CD14-positive monocyte (primary cell): ENCODE measurements around the gene SLC10A7. TPM values are rescaled to one million over a fixed set of nuclear protein-coding genes. Genes with fewer than 3 reads are reported as not detected.

Experiments used
- DNase-seq, 3 donors: peaks; one replicate each; pipeline ENCODE4 v3.0.0-alpha.2; 2011 to 2022
- H2AFZ ChIP-seq: 2 replicates; pipeline ENCODE4 v1.6.0; 2012; ENCODE audit warnings: mild to moderate bottlenecking, low read depth, low read length, inconsistent platforms; ENCODE audit not compliant: insufficient read depth, poor library complexity, severe bottlenecking
- H3K27ac ChIP-seq, 2 donors: 1 replicate in 1 of 2; 2 replicates in 1 of 2; pipeline ENCODE4 v1.5.1; 2012 to 2013; ENCODE audit warnings: low read length in 2 of 2, control low read depth in 1 of 2, inconsistent platforms in 1 of 2, low read depth in 1 of 2, mild to moderate bottlenecking in 1 of 2
- H3K27me3 ChIP-seq, 2 donors: one replicate each; pipeline versions ENCODE4 v1.6.0 to v1.6.1; 2011 to 2013; ENCODE audit warnings: low read length in 2 of 2; ENCODE audit not compliant: control insufficient read depth in 2 of 2, insufficient read depth in 2 of 2
- H3K36me3 ChIP-seq, 2 donors: replicated peaks in 1 of 2; 1 replicate in 1 of 2; 2 replicates in 1 of 2; pipeline versions ENCODE4 v1.5.1 to v1.6.1; 2012 to 2013; ENCODE audit warnings: low read length in 2 of 2, control low read depth in 1 of 2, inconsistent platforms in 1 of 2, mild to moderate bottlenecking in 1 of 2; ENCODE audit not compliant: insufficient read depth in 2 of 2, control insufficient read depth in 1 of 2
- H3K4me1 ChIP-seq, 2 donors: 1 replicate in 1 of 2; 2 replicates in 1 of 2; pipeline versions ENCODE4 v1.5.1 to v1.6.1; 2012 to 2013; ENCODE audit warnings: low read length in 2 of 2, control low read depth in 1 of 2, inconsistent platforms in 1 of 2, mild to moderate bottlenecking in 1 of 2, moderate library complexity in 1 of 2; ENCODE audit not compliant: insufficient read depth in 2 of 2, control insufficient read depth in 1 of 2
- H3K4me2 ChIP-seq: replicated peaks from 2 replicates; pipeline ENCODE3; 2012; ENCODE audit warnings: low read length, moderate library complexity, mild to moderate bottlenecking; ENCODE audit not compliant: poor library complexity, severe bottlenecking; ENCODE audit errors: extremely low read depth
- H3K4me3 ChIP-seq, 3 experiments: fragments of 200-600 bp in 1 of 3; sonication (generic) in 1 of 3; replicated peaks in 1 of 3; 1 replicate in 2 of 3; 2 replicates in 1 of 3; pipeline ENCODE4 v1.5.1; 2011 to 2013; ENCODE audit warnings: low read length in 3 of 3, mild to moderate bottlenecking in 3 of 3, control low read depth in 2 of 3, low read depth in 2 of 3, inconsistent platforms in 1 of 3, moderate library complexity in 1 of 3
- H3K79me2 ChIP-seq: 2 replicates; pipeline ENCODE4 v1.6.0; 2012; ENCODE audit warnings: mild to moderate bottlenecking, control low read depth, inconsistent platforms, low read length, moderate library complexity; ENCODE audit not compliant: insufficient read depth
- H3K9ac ChIP-seq: 2 replicates; pipeline ENCODE4 v1.6.0; 2017; ENCODE audit warnings: low read length, mild to moderate bottlenecking; ENCODE audit not compliant: insufficient read depth, poor library complexity, severe bottlenecking
- H3K9me3 ChIP-seq, 2 donors: replicated peaks in 1 of 2; 1 replicate in 1 of 2; 2 replicates in 1 of 2; pipeline versions ENCODE4 v1.5.1 to v1.6.1; 2012 to 2013; ENCODE audit warnings: low read length in 2 of 2, control low read depth in 1 of 2; ENCODE audit not compliant: control insufficient read depth in 1 of 2, insufficient read depth in 1 of 2
- H4K20me1 ChIP-seq: 2 replicates; pipeline ENCODE4 v1.6.0; 2012; ENCODE audit warnings: mild to moderate bottlenecking, low read length, control low read depth, moderate library complexity; ENCODE audit not compliant: insufficient read depth
- H3K27ac Mint-ChIP-seq, 7 donors: one replicate each; pipeline ENCODE4 v1.8.0; 2020; ENCODE audit warnings: mild to moderate bottlenecking in 7 of 7, mixed read lengths in 7 of 7, moderate library complexity in 6 of 7, inconsistent platforms in 2 of 7
- H3K27me3 Mint-ChIP-seq, 3 donors: one replicate each; pipeline ENCODE4 v1.8.0; 2021 to 2022; ENCODE audit warnings: low read depth in 3 of 3, mild to moderate bottlenecking in 3 of 3, mixed read lengths in 3 of 3, moderate library complexity in 3 of 3, inconsistent platforms in 1 of 3
- H3K36me3 Mint-ChIP-seq, 2 donors: one replicate each; pipeline ENCODE4 v1.8.0; 2020; ENCODE audit warnings: mixed read lengths in 2 of 2, inconsistent platforms in 1 of 2, mild to moderate bottlenecking in 1 of 2
- H3K4me1 Mint-ChIP-seq: one replicate; pipeline ENCODE4 v1.8.0; 2020; ENCODE audit warnings: mild to moderate bottlenecking, mixed read lengths
- H3K4me3 Mint-ChIP-seq, 2 donors: one replicate each; pipeline ENCODE4 v1.8.0; 2020; ENCODE audit warnings: mild to moderate bottlenecking in 2 of 2, mixed read lengths in 2 of 2, moderate library complexity in 1 of 2
- H3K9me3 Mint-ChIP-seq, 7 donors: one replicate each; pipeline ENCODE4 v1.8.0; 2020 to 2022; ENCODE audit warnings: mixed read lengths in 7 of 7, mild to moderate bottlenecking in 6 of 7, moderate library complexity in 6 of 7, inconsistent platforms in 2 of 7
- WGBS: methylation state at CpG from one replicate; pipeline ENCODE4 v1.1.5; 2013; ENCODE audit warnings: missing lambda C conversion rate; ENCODE audit not compliant: insufficient coverage; 5-methylcytosine and 5-hydroxymethylcytosine counted together
- intact Hi-C, 2 donors: fragments of 100-400 bp; cut with micrococcal nuclease; formaldehyde crosslinking; loops; one replicate each; pipeline versions ENCODE4 v1.15.0 to v1.15.1; 2023
- polyA plus RNA-seq, 3 donors: library from polyadenylated mRNA; depleted of rRNA in 1 of 3; unstranded in 2 of 3; stranded (reverse) in 1 of 3; fragments of 300-500 nt in 2 of 3; fragments of >200 nt in 1 of 3; fragmentation: Illumina TruSeq in 2 of 3; gene quantifications; 1 replicate in 2 of 3; 2 replicates in 1 of 3; pipeline ENCODE4 v1.2.3, GENCODE V29; 2012 to 2021
- TF ChIP-seq, protein P1 (sequence below): fragments of 200-600 bp; IDR thresholded peaks from one replicate; pipeline ENCODE4 v1.8.0; 2022; ENCODE audit warnings: antibody characterized with exemption, mild to moderate bottlenecking

The SLC10A7 gene
- polyA plus RNA-seq, 3 donors: 6.6 to 8.3 (median 6.8) TPM

DNA sequence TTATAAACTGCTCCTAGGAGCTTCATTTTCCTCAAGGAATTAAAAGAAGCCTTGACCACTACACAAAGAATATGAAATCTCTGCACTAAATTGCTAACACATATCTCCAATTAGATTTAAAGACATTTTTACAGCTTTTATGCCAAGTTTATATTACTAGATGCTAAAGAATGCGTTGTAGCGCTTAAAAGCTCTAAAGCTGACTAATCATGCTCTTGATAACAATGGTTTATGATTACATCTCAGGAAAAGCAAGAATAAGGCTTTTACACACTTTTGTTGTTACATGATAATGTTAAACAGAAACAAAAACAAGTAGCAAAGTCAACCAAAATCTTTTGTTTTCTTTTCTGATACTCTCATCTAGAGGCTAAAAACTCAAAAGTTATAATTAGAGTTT lies 44.7 kb downstream of the SLC10A7 start:
- H3K27ac Mint-ChIP-seq: no peak overlapping the region
- Histone ChIP-seq H3K9me3 (peaks cover 6 to 13% of the 10 kb centered on the region in 2 donors), H3K4me1 (no peaks in the 10 kb centered on the region), H3K4me2 (no peak overlapping the region), H3K4me3 (no peak overlapping the region), H4K20me1 (no peaks in the 10 kb centered on the region), H3K9ac (no peak overlapping the region), H3K27ac (no peak overlapping the region), H3K79me2 (no peaks in the 10 kb centered on the region), H2AFZ (no peak overlapping the region), H3K36me3 (peaks cover 0 to 8% of the 10 kb centered on the region in 2 donors), H3K27me3 (no peaks in the 10 kb centered on the region)
- H3K27me3 Mint-ChIP-seq: no peaks in the 10 kb centered on the region
- no peak for DNase-seq
- no CpG with 5 or more reads among the region's 2 CpGs for WGBS
- TF ChIP-seq, protein P1, sequence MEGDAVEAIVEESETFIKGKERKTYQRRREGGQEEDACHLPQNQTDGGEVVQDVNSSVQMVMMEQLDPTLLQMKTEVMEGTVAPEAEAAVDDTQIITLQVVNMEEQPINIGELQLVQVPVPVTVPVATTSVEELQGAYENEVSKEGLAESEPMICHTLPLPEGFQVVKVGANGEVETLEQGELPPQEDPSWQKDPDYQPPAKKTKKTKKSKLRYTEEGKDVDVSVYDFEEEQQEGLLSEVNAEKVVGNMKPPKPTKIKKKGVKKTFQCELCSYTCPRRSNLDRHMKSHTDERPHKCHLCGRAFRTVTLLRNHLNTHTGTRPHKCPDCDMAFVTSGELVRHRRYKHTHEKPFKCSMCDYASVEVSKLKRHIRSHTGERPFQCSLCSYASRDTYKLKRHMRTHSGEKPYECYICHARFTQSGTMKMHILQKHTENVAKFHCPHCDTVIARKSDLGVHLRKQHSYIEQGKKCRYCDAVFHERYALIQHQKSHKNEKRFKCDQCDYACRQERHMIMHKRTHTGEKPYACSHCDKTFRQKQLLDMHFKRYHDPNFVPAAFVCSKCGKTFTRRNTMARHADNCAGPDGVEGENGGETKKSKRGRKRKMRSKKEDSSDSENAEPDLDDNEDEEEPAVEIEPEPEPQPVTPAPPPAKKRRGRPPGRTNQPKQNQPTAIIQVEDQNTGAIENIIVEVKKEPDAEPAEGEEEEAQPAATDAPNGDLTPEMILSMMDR: no peak
- H3K36me3 Mint-ChIP-seq: peaks cover 14 to 20% of the 10 kb centered on the region in 2 donors
- no peak overlapping the region for H3K4me3 Mint-ChIP-seq
- H3K4me1 Mint-ChIP-seq: peaks cover 3% of the 10 kb centered on the region
- intact Hi-C loops: no loop called here
- peaks cover 0 to 11% (median 3%) of the 10 kb centered on the region in 7 donors for H3K9me3 Mint-ChIP-seq

GRCh38 chr4:146472404-146472803 lies 49.3 kb downstream of the SLC10A7 start:
- Histone ChIP-seq H3K79me2 (no peaks in the 10 kb centered on the region), H3K9ac (no peak overlapping the region), H3K4me1 (no peaks in the 10 kb centered on the region), H3K4me3 (no peak overlapping the region), H2AFZ (no peak overlapping the region), H3K36me3 (peaks cover 0 to 5% of the 10 kb centered on the region in 2 donors), H3K27me3 (no peaks in the 10 kb centered on the region), H4K20me1 (no peaks in the 10 kb centered on the region), H3K9me3 (no peaks in the 10 kb centered on the region), H3K4me2 (no peak overlapping the region), H3K27ac (no peak overlapping the region)
- peaks cover 3% of the 10 kb centered on the region for H3K4me1 Mint-ChIP-seq
- intact Hi-C loops: no loop called here
- DNase-seq: no peak
- peaks cover 12 to 16% of the 10 kb centered on the region in 2 donors for H3K36me3 Mint-ChIP-seq
- TF ChIP-seq, protein P1: no peak
- peaks cover 0 to 2% (median 0%) of the 10 kb centered on the region in 3 donors for H3K27me3 Mint-ChIP-seq
- no peaks in the 10 kb centered on the region for H3K9me3 Mint-ChIP-seq
- peak overlapping the region in 1 of 7 donors; percentile 18 for H3K27ac Mint-ChIP-seq
- no peak overlapping the region for H3K4me3 Mint-ChIP-seq
- WGBS: no CpG with 5 or more reads among the region's 1 CpG
